Motor neuron (in vitro differentiated cells): ENCODE data around the gene PIRT. TPM values are rescaled to one million over a fixed set of nuclear protein-coding genes. Genes with fewer than 3 reads are reported as not detected.
A peak's percentile ranks its signal among the peaks of the same experiment; 100 is the strongest.

Source experiments
- ATAC-seq, 8 experiments: fragments of 200-7000 bp; cut with Tn5 transposase; replicated peaks in 6 of 8; 2 replicates each; pipeline ENCODE4 v1.8.0; 2021; ENCODE audit warnings: mild to moderate bottlenecking in 8 of 8, moderate library complexity in 8 of 8
- H3K27ac ChIP-seq, 2 donors: fragments of 250-450 bp; sonication (Bioruptor Pico); 2 replicates each; pipeline ENCODE4 v1.9.0; 2021; ENCODE audit warnings: antibody characterized with exemption in 2 of 2, mild to moderate bottlenecking in 2 of 2, moderate library complexity in 1 of 2
- H3K4me1 ChIP-seq, 2 donors: fragments of 250-450 bp; sonication (Bioruptor Pico); replicated peaks in 1 of 2; 2 replicates each; pipeline ENCODE4 v1.6.1; 2021; ENCODE audit warnings: antibody characterized with exemption in 2 of 2, mild to moderate bottlenecking in 2 of 2, moderate library complexity in 1 of 2
- H3K4me3 ChIP-seq, 5 donors: fragments of 250-450 bp; sonication (Bioruptor Pico); 2 replicates each; pipeline ENCODE4 v1.9.0; 2021; ENCODE audit warnings: antibody characterized with exemption in 5 of 5, mild to moderate bottlenecking in 5 of 5, moderate library complexity in 4 of 5
- WGBS, 10 experiments: fragments of 450-650 bp; shearing (Covaris generic); methylation state at CpG; one replicate each; pipeline ENCODE4 v1.0.0; 2022; 5-methylcytosine and 5-hydroxymethylcytosine counted together
- in situ Hi-C, 9 experiments: fragments of 400-800 bp; cut with MboI; loops; one replicate each; pipeline ENCODE4 v1.15.0; 2021; ENCODE audit warnings: low sequenced_read_pairs in 9 of 9, low pct_unique_long_range_greater_than_20kb in 2 of 9; ENCODE audit not compliant: unreplicated experiment in 9 of 9
- total RNA-seq, 8 experiments: library from RNA; unstranded; fragments of 300-600 nt; gene quantifications; 2 replicates each; pipeline versions ENCODE4 v1.2.3 to v1.2.4, GENCODE V29; 2022

The PIRT gene
- total RNA-seq, 8 experiments from 2014 or later = 0.17 to 28.4 (median 0.77) TPM

GRCh38 chr17:10814075-10814474 lies 23.8 kb downstream of the PIRT start:
- Histone ChIP-seq H3K4me1 (no peaks in the 10 kb centered on the region), H3K27ac (no peak overlapping the region), H3K4me3 (no peak overlapping the region)
- in situ Hi-C loops = no loop called here
- 14 to 60% (median 60%) methylated on average over 1 of the region's 1 CpG; no CpG with 5 or more reads in 4 of the 10 experiments for WGBS, 10 experiments
- peak in 3 of 8 experiments; percentile 17 to 79 (median 22) for ATAC-seq

- H3K4me1 ChIP-seq = no peaks in the 10 kb centered on the region
- in situ Hi-C loops = no loop called here
- no peak overlapping the region for H3K27ac ChIP-seq
- no peak overlapping the region for H3K4me3 ChIP-seq
- WGBS, 10 experiments = 70 to 100% (median 100%) methylated on average over 1 to 3 of the region's 5 CpGs; no CpG with 5 or more reads in 5 of the 10 experiments
- peak in 3 of 8 experiments; percentile 62 to 75 (median 69) for ATAC-seq
Observed at GRCh38 chr17:10812674-10813073, 25.2 kb downstream of the PIRT start.

- no peaks in the 10 kb centered on the region for H3K4me1 ChIP-seq
- H3K27ac ChIP-seq = no peak overlapping the region
- in situ Hi-C loops = no loop called here
- no peak overlapping the region for H3K4me3 ChIP-seq
- ATAC-seq = no peak
- WGBS, 10 experiments = 75 to 100% (median 90%) methylated on average over 2 to 4 of the region's 4 CpGs; no CpG with 5 or more reads in 5 of the 10 experiments
Observed at GRCh38 chr17:10809605-10810004, 28.3 kb downstream of the PIRT start.

- in situ Hi-C loops = no loop called here
- ATAC-seq = peak in 2 of 8 experiments; percentile 11 to 47
- Histone ChIP-seq H3K4me3 (no peak overlapping the region), H3K27ac (no peak overlapping the region), H3K4me1 (no peaks in the 10 kb centered on the region)
- WGBS, 10 experiments = 30 to 100% (median 79%) methylated on average over 1 to 5 of the region's 7 CpGs; no CpG with 5 or more reads in 4 of the 10 experiments
Observed at GRCh38 chr17:10807704-10808128, 30.2 kb downstream of the PIRT start.

- WGBS, 10 experiments = 20 to 100% (median 67%) methylated on average over 2 to 6 of the region's 9 CpGs; no CpG with 5 or more reads in 1 of the 10 experiments
- in situ Hi-C loops = no loop called here
Observed at GRCh38 chr17:10806545-10807262, 31.2 kb downstream of the PIRT start.

GRCh38 chr17:10805911-10806310 lies 32.0 kb downstream of the PIRT start:
- ATAC-seq = no peak
- Histone ChIP-seq H3K4me1 (no peaks in the 10 kb centered on the region), H3K27ac (no peak overlapping the region), H3K4me3 (no peak overlapping the region)
- in situ Hi-C loops = no loop called here
- 15 to 100% (median 50%) methylated on average over 1 to 3 of the region's 6 CpGs; no CpG with 5 or more reads in 6 of the 10 experiments for WGBS, 10 experiments

More at GRCh38 chr17:10806545-10807262, 31.2 kb downstream of the PIRT start:
- Histone ChIP-seq H3K4me3 (no peak overlapping the region), H3K4me1 (no peaks in the 10 kb centered on the region), H3K27ac (no peak overlapping the region)
- ATAC-seq = peak in 3 of 8 experiments; percentile 54 to 74 (median 60)

GRCh38 chr17:10804546-10804945 lies 33.3 kb downstream of the PIRT start:
- WGBS, 10 experiments = 66 to 100% (median 88%) methylated on average over 1 to 6 of the region's 7 CpGs; no CpG with 5 or more reads in 2 of the 10 experiments
- no peak overlapping the region for H3K4me3 ChIP-seq
- in situ Hi-C loops = no loop called here
- ATAC-seq = no peak
- no peaks in the 10 kb centered on the region for H3K4me1 ChIP-seq
- no peak overlapping the region for H3K27ac ChIP-seq

- ATAC-seq = peak in 3 of 8 experiments; percentile 51 to 73 (median 60)
- Histone ChIP-seq H3K4me3 (no peak within 1 kb of the TSS), H3K27ac (no peak within 1 kb of the TSS), H3K4me1 (no peaks in the 10 kb centered on the region)
- in situ Hi-C loops = no loop called here
- 22 to 100% (median 67%) methylated on average over 1 to 7 of the region's 16 CpGs; no CpG with 5 or more reads in 3 of the 10 experiments for WGBS, 10 experiments
Observed at GRCh38 chr17:10803830-10804475, 33.9 kb downstream of the PIRT start, which contains the start of gene TMEM238L. Gene TMEM238L (minus strand): TSS chr17:10804099. CDS start chr17:10803963, 136 bp downstream.

GRCh38 chr17:10803350-10803749 lies 34.5 kb downstream of the PIRT start:
- Histone ChIP-seq H3K4me3 (no peak overlapping the region), H3K4me1 (no peaks in the 10 kb centered on the region), H3K27ac (no peak overlapping the region)
- ATAC-seq = no peak
- WGBS, 10 experiments = 66 to 100% (median 83%) methylated on average over 1 to 3 of the region's 7 CpGs; no CpG with 5 or more reads in 7 of the 10 experiments
- in situ Hi-C loops = no loop called here

- in situ Hi-C loops = no loop called here
Observed at GRCh38 chr17:10802496-10803284, 35.2 kb downstream of the PIRT start.

GRCh38 chr17:10799407-10799806 lies 38.5 kb downstream of the PIRT start:
- Histone ChIP-seq H3K4me1 (no peaks in the 10 kb centered on the region), H3K27ac (no peak overlapping the region), H3K4me3 (no peak overlapping the region)
- in situ Hi-C loops = loop anchor here in 1 of 9 experiments (25.0 kb wide), 1 partner anchor 162 kb away; no protein-coding TSS in a partner anchor
- no peak for ATAC-seq
- WGBS, 10 experiments = 15 to 100% (median 81%) methylated on average over 1 to 5 of the region's 7 CpGs; no CpG with 5 or more reads in 1 of the 10 experiments

More at GRCh38 chr17:10802496-10803284, 35.2 kb downstream of the PIRT start:
- no peaks in the 10 kb centered on the region for H3K4me1 ChIP-seq
- no peak for ATAC-seq
- WGBS, 10 experiments = 44 to 93% (median 72%) methylated on average over 2 to 11 of the region's 14 CpGs; no CpG with 5 or more reads in 1 of the 10 experiments
- no peak overlapping the region for H3K27ac ChIP-seq
- no peak overlapping the region for H3K4me3 ChIP-seq

GRCh38 chr17:10798910-10799309 lies 39.0 kb downstream of the PIRT start:
- WGBS, 10 experiments = 40 to 100% (median 87%) methylated on average over 1 to 6 of the region's 7 CpGs; no CpG with 5 or more reads in 1 of the 10 experiments
- ATAC-seq = no peak

More at GRCh38 chr17:10798910-10799309, 39.0 kb downstream of the PIRT start:
- no peaks in the 10 kb centered on the region for H3K4me1 ChIP-seq
- in situ Hi-C loops = loop anchor here in 1 of 9 experiments (25.0 kb wide), 1 partner anchor 162 kb away; no protein-coding TSS in a partner anchor
- no peak overlapping the region for H3K27ac ChIP-seq
- H3K4me3 ChIP-seq = no peak overlapping the region
